ENCODE data around the gene RARB.

The RARB gene

DNA sequence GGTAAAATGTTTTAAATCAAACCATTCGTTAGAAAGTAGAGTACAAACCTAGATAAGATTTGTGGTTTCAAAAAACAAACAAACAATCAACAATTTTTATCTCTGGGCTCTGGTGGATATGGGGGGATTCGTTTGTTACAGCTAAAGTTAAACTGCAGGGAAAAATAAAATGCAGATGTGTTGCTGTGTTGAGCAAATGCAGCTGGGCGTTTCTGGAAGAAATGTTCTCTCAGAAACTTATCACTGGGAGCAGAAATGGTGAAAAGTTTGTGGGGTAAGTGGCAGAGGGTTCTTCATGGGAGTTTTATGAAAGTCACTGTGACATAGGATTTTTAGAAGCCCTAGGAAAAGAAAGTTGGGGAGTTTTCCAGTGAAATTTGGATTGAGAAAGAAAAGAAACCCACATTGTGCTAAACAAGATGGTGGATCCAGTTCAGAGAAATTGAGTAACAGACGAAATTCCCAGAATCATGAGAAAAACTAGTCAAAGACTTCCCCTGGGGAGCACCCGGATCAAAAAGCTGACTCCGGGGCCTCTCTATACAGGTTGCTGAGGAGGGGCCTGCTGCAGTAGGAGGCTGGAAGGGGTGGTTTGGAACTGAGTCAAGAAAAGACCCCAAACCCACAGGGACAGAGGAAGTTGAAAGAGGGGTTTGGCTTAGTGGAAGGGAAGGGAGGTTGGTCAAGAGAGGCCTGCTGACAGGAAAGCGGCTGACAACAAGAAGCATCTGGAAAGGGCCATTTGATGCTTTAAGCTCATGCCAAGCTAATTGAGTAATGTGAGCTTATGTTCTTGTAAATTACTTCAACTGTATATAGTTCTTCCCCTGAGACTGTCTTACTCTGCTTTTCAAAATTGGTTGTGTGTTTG is 108.7 kb downstream of the RARB start:
- no peak overlapping the region for H3K9ac ChIP-seq (ENCODE audit: low read depth, low read length)
- H3K9me3 ChIP-seq (ENCODE audit: control insufficient read depth, insufficient read depth, low read length), result no peaks in the 10 kb centered on the region; the same call in 1 of the 2 replicates
- no peaks in the 10 kb centered on the region for H3K4me1 ChIP-seq (ENCODE audit: insufficient read depth, low read length)
- no peaks in the 10 kb centered on the region for H3K36me3 ChIP-seq (ENCODE audit: insufficient read depth, low read length)

DNA sequence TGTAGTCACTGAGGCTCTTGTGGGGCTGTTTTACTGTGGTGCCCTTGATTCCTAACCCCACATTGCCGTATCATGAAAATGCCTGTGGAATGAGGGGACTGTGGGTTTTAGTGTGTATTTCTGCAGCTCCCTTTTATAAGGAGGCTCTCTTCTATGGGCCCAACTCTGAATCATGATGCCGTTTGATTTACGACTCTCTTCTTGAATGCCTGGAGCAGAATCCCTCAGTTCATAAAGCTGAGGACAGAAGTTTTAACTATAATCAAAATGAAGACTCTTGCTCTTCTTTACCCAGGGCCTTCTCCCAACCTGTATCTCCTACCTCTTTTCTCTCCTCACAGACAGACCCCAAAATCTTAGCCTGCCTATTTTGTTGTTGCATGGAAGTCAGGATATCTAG is 109.5 kb downstream of the RARB start:
- Histone ChIP-seq H3K4me1 (ENCODE audit: insufficient read depth, low read length) (no peaks in the 10 kb centered on the region), H3K9ac (ENCODE audit: low read depth, low read length) (no peak overlapping the region), H3K36me3 (ENCODE audit: insufficient read depth, low read length) (no peaks in the 10 kb centered on the region), H3K9me3 (ENCODE audit: control insufficient read depth, insufficient read depth, low read length) (no peaks in the 10 kb centered on the region; the same call in 1 of the 2 replicates)

DNA sequence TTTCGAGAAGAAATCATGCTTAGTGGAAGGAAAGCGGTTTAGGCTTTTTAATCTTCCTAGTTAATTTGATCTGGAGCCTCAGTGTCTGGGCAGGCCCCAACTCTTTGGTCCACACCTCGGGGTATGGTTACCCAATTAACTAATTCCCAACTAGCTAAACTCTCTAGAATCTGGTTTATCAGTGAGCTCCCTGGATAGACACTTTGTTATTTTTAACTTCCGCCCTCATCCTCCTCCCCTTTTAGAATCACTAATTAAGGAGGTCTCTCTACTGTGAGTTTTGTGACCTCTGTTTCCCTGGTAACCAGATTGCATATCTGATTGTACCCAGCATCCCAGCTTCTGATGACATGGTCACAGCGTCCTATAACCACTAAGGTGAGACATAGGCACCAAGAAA is 112.2 kb downstream of the RARB start:
- Histone ChIP-seq H3K9ac (ENCODE audit: low read depth, low read length) (no peak overlapping the region), H3K9me3 (ENCODE audit: control insufficient read depth, insufficient read depth, low read length) (no peaks in the 10 kb centered on the region), H3K36me3 (ENCODE audit: insufficient read depth, low read length) (no peaks in the 10 kb centered on the region), H3K4me1 (ENCODE audit: insufficient read depth, low read length) (no peaks in the 10 kb centered on the region)

DNA sequence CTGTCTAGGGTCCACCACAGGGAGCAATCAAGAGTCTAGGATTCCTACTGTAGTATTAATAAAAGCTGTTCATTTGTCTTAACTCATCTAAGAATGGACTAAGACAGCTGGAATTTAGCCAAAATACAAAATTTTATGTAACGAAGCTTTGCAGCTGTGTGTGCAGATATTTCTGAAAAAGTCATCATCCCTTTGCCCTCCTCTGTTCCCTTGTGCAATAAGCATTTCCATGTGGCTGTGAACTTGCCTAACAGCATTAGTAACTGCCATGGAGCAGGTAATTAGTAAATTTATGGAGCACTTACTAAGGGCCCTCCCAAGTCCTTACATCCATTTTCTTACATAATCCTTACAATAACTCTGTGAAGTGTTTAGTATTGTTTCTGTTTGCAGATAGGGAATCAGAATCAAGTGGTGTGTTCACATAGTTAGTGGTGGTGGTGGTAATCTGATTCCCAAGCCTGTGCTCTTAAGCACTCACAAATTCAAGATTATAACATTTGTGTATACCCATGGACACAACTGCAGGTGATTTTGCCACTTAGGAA is 114.5 kb downstream of the RARB start:
- Histone ChIP-seq H3K9ac (ENCODE audit: low read depth, low read length) (no peak overlapping the region), H3K4me1 (ENCODE audit: insufficient read depth, low read length) (no peaks in the 10 kb centered on the region), H3K9me3 (ENCODE audit: control insufficient read depth, insufficient read depth, low read length) (no peaks in the 10 kb centered on the region), H3K36me3 (ENCODE audit: insufficient read depth, low read length) (no peaks in the 10 kb centered on the region)

DNA sequence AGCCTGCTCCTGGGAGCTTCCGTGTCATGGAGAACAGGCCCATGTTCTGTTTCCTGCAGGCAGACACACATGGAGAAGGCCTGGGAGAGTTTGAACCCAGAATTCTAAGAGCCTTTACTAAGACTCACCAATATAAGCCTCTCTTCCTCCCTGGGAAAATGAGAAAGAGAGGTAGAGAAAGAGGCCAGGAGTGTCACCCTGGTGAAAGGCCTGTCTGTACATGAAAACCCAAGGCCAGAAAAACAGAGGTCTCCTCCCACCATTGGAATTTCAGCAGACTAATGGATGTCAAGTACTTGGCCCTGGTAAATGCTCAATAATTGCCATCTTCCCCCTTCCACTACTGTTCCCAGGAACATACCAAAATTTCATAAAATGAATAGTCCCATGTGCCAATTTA is 119.0 kb downstream of the RARB start:
- no peaks in the 10 kb centered on the region for H3K36me3 ChIP-seq (ENCODE audit: insufficient read depth, low read length)
- H3K9ac ChIP-seq (ENCODE audit: low read depth, low read length), result no peak overlapping the region
- no peaks in the 10 kb centered on the region; the same call in 1 of the 2 replicates for H3K9me3 ChIP-seq (ENCODE audit: control insufficient read depth, insufficient read depth, low read length)
- no peaks in the 10 kb centered on the region for H3K4me1 ChIP-seq (ENCODE audit: insufficient read depth, low read length)

DNA sequence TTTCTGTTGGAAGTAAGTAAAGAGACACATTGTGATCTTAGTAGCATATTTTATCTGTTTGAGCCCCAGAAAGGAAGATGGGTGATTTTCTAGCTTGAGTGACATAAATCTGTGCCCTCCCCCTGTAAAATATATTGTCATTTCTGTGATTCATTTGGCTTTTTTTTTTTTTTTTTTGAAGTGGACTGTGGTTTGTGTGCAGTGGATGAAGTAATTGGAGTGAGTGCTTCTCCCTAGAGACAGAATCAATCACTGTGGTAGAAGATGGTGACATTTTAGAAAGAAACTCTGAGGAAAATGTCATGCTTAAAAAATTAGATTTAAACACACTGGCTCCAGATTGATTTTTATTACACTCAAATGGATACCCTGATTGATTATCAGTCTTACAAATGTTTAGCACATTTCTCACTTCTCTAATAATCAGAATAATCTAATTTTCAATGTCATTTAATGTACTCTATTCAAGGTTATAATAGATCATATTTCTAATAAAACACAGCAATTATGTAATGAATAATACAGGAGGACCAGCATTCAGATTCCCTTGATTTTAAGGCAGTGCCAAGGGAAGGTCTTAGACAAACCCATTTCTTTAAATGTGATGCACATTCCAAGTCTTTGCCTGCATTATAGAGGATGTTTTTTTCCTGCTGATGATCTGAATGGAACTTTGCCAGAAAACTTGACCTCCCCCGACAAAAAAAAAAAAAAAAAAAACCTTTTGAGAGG is 120.0 kb downstream of the RARB start:
- H3K4me1 ChIP-seq (ENCODE audit: insufficient read depth, low read length), result no peaks in the 10 kb centered on the region
- no peaks in the 10 kb centered on the region for H3K36me3 ChIP-seq (ENCODE audit: insufficient read depth, low read length)
- H3K9me3 ChIP-seq (ENCODE audit: control insufficient read depth, insufficient read depth, low read length), result no peaks in the 10 kb centered on the region; the same call in 1 of the 2 replicates
- no peak overlapping the region for H3K9ac ChIP-seq (ENCODE audit: low read depth, low read length)

DNA sequence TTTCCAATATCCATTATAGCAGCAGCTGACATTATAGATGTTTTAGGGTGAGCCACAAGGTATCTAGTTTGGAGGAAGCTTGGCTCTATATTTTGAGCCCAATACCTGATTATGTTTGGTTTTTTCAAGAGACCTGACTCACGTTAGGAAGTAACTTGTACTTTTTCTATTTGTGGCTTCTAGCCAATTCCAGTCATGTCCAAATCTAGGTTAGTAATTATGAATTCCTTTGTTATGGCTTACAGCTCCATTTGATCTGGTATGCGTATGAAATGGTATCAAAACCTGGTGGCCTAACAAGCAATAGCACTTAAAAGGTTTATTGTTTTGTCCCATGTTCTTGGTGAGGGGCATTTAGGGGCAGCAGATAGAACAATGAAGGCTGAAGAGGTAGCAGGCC is 120.8 kb downstream of the RARB start:
- H3K4me1 ChIP-seq (ENCODE audit: insufficient read depth, low read length), result no peaks in the 10 kb centered on the region

DNA sequence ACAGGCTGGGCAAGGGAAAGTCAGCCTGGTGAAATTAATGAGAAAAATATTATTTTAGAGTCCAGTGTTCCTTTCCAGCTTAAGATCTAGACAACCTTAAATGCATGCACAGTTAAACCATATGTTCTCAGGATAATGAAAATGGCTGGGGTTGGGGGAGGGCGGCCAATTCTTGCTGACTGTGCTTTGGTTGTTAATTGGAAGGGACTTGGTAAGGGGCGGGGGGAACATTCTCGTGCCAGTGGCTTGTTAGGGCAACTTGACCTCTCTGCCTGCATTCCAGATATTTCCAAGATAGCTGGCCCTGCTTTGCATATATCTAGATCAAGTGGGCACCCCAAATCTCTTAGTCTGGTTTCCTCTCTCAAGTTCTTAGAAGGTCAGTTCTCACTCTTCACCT is 124.2 kb downstream of the RARB start:
- no peak overlapping the region for H3K9ac ChIP-seq (ENCODE audit: low read depth, low read length)

More for the DNA sequence above, 120.8 kb downstream of the RARB start:
- Histone ChIP-seq H3K36me3 (ENCODE audit: insufficient read depth, low read length) (no peaks in the 10 kb centered on the region), H3K9me3 (ENCODE audit: control insufficient read depth, insufficient read depth, low read length) (no peaks in the 10 kb centered on the region; the same call in 1 of the 2 replicates), H3K9ac (ENCODE audit: low read depth, low read length) (no peak overlapping the region)

DNA sequence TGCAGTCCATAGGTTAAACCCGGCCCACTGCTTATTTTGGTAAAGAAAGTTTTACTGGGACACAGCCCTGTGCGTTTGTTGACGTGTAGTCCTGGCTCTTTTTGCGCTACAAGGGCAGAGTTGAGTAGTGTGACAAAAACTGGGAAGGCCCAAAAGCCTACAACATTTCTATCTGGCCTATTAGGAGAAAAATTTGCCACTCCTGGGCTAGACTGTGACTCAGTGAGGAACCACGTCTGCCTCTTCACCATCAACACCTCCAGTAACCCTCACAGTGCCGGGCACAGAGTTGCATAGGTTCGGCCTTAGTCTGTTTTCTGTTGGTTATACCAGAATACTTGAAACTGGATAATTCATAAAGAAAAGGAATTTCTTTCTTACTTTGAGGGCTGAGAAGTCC is 126.3 kb downstream of the RARB start:
- Histone ChIP-seq H3K9ac (ENCODE audit: low read depth, low read length) (no peak overlapping the region), H3K9me3 (ENCODE audit: control insufficient read depth, insufficient read depth, low read length) (no peaks in the 10 kb centered on the region; the same call in 1 of the 2 replicates), H3K36me3 (ENCODE audit: insufficient read depth, low read length) (no peaks in the 10 kb centered on the region), H3K4me1 (ENCODE audit: insufficient read depth, low read length) (no peaks in the 10 kb centered on the region)

More for the DNA sequence above, 124.2 kb downstream of the RARB start:
- H3K4me1 ChIP-seq (ENCODE audit: insufficient read depth, low read length), result no peaks in the 10 kb centered on the region
- no peaks in the 10 kb centered on the region for H3K36me3 ChIP-seq (ENCODE audit: insufficient read depth, low read length)
- no peaks in the 10 kb centered on the region; the same call in 1 of the 2 replicates for H3K9me3 ChIP-seq (ENCODE audit: control insufficient read depth, insufficient read depth, low read length)

DNA sequence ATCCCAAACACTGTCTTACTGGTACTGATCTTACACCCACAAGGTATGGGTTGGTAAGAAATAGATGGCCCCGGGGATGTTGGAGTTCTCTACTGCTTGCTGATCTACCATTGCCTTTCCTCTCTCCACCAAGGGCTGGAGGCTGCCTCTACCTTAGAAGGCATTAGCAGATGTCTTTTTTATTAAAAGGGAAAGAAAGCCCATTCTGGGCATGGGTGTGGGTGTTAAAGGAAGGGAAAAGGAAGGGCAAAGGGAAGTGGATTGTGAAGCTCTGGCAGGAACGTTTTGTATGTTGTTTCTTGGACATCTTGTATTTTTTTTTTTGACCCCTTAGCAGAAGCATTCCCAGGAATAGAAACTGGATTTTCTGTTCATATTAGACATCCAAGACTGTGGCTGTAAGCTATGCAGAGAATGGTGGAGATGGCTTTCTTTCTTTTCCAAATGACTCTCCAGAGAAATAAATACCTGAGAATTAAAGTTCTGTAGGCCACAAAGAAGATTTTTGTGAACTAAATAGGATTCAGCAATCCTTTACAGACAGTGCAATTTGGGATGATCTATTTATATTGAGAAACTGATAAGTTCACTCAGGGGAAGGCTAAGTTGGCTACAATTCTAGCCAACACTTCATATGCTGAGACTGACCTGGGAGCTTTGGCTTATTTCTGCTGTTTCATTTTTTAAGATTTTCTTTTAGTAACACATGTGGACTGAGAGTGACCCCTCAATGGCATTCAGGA is 127.8 kb downstream of the RARB start:
- Histone ChIP-seq H3K9ac (ENCODE audit: low read depth, low read length) (no peak overlapping the region), H3K4me1 (ENCODE audit: insufficient read depth, low read length) (no peaks in the 10 kb centered on the region), H3K9me3 (ENCODE audit: control insufficient read depth, insufficient read depth, low read length) (no peaks in the 10 kb centered on the region), H3K36me3 (ENCODE audit: insufficient read depth, low read length) (no peaks in the 10 kb centered on the region)

DNA sequence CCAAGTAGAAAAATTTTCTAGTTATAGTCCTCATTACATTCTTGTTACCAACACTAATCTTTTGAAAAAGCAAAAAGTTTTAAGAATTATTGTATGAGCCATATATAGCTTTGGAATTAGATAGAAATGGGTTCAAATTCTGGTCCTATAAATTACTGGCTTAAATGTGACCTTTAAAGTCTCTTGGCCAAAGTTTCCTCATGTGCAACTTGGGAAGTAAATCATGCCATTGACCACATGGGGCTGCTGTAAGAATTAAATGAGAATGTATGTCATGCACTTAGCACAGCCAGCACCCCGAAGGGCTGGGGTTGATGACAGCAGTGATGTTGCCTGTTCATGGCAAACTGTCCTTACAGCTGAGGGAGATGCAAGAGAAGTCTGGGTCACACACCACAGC is 128.4 kb downstream of the RARB start:
- H3K4me1 ChIP-seq (ENCODE audit: insufficient read depth, low read length), result no peaks in the 10 kb centered on the region
- no peaks in the 10 kb centered on the region for H3K36me3 ChIP-seq (ENCODE audit: insufficient read depth, low read length)
- H3K9me3 ChIP-seq (ENCODE audit: control insufficient read depth, insufficient read depth, low read length), result no peaks in the 10 kb centered on the region
- no peak overlapping the region for H3K9ac ChIP-seq (ENCODE audit: low read depth, low read length)

DNA sequence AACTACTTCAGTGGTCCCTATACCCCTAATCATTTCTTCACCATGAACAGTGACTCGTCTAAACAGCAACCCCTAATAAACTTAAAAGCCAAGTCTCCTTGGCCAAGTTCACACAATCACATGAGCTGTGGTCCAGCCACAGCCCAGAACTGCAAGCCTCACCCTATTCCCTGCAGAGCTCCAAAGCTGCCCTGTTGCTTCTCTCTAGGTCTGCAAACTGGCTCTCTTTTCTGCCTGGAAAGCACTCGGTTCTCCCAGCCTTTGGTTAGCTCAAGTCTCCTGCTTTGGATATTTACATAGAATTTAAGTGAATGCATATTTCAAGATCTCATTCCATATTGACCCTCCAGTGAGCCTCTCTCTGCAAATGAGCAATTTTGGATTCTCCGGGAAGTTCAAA is 129.6 kb downstream of the RARB start:
- Histone ChIP-seq H3K36me3 (ENCODE audit: insufficient read depth, low read length) (no peaks in the 10 kb centered on the region), H3K9ac (ENCODE audit: low read depth, low read length) (no peak overlapping the region), H3K4me1 (ENCODE audit: insufficient read depth, low read length) (no peaks in the 10 kb centered on the region), H3K9me3 (ENCODE audit: control insufficient read depth, insufficient read depth, low read length) (no peaks in the 10 kb centered on the region)

DNA sequence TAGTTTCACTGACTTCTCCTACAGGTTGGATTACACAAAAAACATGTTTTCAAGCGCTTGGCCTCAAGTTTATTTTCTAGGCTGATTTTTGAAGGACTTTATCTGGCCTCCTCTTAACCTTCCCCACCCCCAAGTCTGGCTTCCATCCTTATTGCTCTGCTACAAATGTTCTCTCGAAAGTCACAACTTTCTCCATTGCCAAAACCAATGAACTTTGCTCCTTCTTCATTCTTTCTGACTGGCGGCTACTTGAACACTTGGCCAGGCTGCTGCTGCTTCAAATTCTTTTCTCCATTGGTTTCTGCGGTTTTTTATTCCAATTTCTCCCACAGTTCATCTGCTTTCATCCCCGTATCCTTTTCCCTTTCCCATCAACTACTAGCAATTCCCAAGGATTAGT is 130.1 kb downstream of the RARB start:
- Histone ChIP-seq H3K4me1 (ENCODE audit: insufficient read depth, low read length) (no peaks in the 10 kb centered on the region), H3K9me3 (ENCODE audit: control insufficient read depth, insufficient read depth, low read length) (no peaks in the 10 kb centered on the region), H3K36me3 (ENCODE audit: insufficient read depth, low read length) (no peaks in the 10 kb centered on the region), H3K9ac (ENCODE audit: low read depth, low read length) (no peak overlapping the region)

DNA sequence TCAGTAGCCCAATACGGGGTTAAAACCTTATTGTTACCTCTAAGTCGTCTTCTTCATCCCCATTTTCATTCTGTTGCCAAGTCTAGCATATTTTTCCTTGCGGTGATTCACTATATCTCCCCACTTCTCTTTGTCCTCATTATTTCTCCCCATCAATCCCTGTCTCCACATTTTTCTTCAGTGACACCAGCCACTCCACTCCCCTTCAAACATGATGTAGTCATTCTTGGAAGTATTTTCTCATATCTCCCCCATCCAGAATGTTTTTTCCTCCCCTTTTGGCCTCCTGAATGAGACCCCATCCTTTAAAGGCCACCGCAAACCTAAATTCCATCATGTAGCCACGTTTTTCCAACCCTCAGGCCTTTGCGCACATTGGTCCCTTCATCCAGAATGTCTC is 130.7 kb downstream of the RARB start:
- Histone ChIP-seq H3K36me3 (ENCODE audit: insufficient read depth, low read length) (no peaks in the 10 kb centered on the region), H3K9me3 (ENCODE audit: control insufficient read depth, insufficient read depth, low read length) (no peaks in the 10 kb centered on the region), H3K9ac (ENCODE audit: low read depth, low read length) (no peak overlapping the region)

More for the DNA sequence above, 130.7 kb downstream of the RARB start:
- H3K4me1 ChIP-seq (ENCODE audit: insufficient read depth, low read length), result no peaks in the 10 kb centered on the region
